ENCODE data around the gene PEAK3. TPM values are rescaled to one million over a fixed set of nuclear protein-coding genes. Genes with fewer than 3 reads are reported as not detected.

The PEAK3 gene
- total RNA-seq, 1 donor from 2014 or later, result 4.7 TPM

DNA sequence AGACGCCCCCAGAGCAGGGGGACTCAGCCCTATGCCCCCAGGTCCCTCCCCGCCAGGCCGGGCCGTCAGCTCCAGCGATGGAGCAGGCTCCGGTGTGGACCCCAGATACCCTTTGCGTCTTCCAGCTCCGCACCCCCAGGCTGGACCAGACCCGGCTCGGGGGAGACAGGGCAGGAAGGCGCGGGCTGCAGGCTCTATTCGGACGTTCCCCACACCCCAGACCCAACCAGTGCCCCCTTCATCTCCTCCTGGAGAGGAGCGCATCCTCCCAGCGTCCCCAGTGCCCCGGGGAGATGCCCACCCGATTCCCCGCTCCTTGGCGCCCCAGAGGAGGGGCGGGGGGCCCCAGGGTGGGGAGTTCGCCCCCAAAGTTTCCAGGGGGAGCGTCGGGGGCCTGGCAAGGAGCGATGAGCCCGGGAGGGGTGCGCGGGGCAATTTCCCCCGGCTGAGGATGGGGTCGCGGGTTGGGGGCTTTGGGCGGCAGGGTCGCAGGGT is 25.6 kb upstream of the PEAK3 start:
- intact Hi-C loops (cut with DNase I), result no loop called here
- Histone ChIP-seq H3K27me3 (peaks cover 28% of the 10 kb centered on the region), H3K4me1 (no peaks in the 10 kb centered on the region), H3K4me3 (no peak overlapping the region), H3K27ac (no peak overlapping the region), H3K9me3 (no peaks in the 10 kb centered on the region), H3K36me3 (no peaks in the 10 kb centered on the region)
- DNase-seq (ENCODE audit: low spot score in 2 of 2), result no peak
- TF ChIP-seq, protein P1, sequence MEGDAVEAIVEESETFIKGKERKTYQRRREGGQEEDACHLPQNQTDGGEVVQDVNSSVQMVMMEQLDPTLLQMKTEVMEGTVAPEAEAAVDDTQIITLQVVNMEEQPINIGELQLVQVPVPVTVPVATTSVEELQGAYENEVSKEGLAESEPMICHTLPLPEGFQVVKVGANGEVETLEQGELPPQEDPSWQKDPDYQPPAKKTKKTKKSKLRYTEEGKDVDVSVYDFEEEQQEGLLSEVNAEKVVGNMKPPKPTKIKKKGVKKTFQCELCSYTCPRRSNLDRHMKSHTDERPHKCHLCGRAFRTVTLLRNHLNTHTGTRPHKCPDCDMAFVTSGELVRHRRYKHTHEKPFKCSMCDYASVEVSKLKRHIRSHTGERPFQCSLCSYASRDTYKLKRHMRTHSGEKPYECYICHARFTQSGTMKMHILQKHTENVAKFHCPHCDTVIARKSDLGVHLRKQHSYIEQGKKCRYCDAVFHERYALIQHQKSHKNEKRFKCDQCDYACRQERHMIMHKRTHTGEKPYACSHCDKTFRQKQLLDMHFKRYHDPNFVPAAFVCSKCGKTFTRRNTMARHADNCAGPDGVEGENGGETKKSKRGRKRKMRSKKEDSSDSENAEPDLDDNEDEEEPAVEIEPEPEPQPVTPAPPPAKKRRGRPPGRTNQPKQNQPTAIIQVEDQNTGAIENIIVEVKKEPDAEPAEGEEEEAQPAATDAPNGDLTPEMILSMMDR (IDR thresholded peaks at IDR 0.05), result no peak

DNA sequence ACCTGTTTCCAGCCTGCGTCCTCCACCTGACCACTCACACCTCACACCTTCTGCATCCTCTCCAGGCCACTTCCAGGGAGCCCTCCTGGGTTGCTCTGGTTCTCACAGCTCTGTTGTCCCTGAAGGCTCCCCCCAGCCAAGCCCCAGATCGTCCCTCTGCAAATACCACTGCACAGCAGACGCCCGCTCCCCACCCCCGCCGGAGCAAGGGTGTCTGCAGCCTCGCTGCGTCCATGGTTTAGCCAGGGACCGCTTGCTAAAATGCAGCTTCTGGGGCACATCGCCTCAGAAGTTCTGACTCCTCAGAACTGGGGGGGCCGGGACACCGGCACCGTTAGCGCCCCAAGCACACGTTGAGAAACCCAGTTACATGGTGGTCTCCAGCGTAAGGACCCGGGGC is 25.0 kb upstream of the PEAK3 start:
- intact Hi-C loops (cut with DNase I), result no loop called here
- Histone ChIP-seq H3K9me3 (no peaks in the 10 kb centered on the region), H3K4me1 (no peaks in the 10 kb centered on the region), H3K4me3 (no peak overlapping the region), H3K36me3 (no peaks in the 10 kb centered on the region), H3K27ac (no peak overlapping the region), H3K27me3 (peaks cover 33% of the 10 kb centered on the region)
- DNase-seq (ENCODE audit: low spot score in 2 of 2), result no peak
- TF ChIP-seq, protein P1 (IDR thresholded peaks at IDR 0.05), result no peak

DNA sequence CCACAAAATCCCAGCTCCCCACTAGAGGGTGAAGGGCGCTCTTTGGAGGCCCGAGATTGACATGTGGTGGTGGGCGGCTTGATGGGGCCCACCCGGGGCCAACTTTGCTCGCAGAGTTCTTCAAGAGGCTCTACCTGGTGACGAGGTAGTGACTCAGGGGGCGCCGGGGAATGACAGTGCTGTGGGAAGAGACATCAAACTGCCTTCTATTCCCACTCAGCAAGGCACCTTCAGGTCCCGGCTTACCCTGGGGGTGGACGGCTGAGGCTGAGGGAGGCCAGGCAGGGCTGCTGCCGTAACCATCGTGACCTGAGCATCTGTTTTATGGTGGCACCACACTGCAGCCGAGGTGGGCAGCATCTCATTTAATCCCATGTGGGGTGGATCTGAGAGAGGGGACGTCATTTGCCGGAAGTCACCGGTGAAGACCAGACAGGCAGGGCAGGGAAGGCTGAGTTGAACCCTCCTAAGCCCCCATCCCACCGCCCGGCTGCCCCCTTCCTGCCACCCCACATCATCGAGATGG is 24.4 kb upstream of the PEAK3 start:
- no peaks in the 10 kb centered on the region for H3K4me1 ChIP-seq
- H3K36me3 ChIP-seq, result no peaks in the 10 kb centered on the region
- intact Hi-C loops (cut with DNase I), result no loop called here
- no peaks in the 10 kb centered on the region for H3K9me3 ChIP-seq
- no peak for DNase-seq (ENCODE audit: low spot score in 2 of 2)
- TF ChIP-seq, protein P1 (IDR thresholded peaks at IDR 0.05), result no peak
- H3K27ac ChIP-seq, result no peak overlapping the region
- H3K4me3 ChIP-seq, result no peak overlapping the region
- peaks cover 33% of the 10 kb centered on the region for H3K27me3 ChIP-seq

DNA sequence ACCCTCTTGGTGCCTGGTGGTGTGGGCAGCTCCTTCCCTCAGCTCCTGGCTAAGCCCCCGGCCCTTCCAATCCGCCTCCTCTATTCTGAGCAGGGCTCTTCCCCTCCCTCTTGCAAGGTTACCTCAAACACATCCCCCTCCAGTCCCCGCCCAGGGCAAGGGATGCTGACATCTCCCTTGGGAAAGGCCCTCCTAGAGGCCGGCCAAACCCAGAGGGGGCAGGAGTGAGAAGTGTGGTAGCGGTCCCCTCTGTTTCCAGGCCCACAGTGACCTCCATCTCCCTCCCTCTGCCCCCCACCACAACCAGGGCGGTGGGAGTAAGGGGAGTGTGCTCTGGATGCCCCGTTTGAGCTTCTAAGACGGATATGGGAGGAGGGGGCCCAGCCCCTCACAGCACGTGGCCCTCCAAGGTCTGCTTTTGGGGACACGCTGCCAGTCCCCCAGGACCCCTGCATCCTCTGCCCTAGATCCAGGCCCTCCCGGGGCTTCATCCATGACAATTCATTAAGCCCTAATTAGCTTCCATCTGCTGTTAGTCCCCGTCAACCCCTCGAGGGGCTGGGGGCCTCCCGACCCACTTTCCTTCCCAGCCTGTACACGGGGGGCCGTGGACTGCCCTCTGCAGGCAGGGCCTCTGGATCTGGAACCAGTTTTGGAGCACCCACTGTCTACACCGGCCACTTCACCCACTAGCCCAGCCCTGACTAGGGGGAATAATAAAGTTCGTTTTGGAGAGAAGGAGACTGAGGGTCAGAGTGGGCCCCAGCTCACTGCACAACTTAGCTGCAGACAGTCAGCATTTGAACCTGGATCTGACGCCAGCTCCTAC is 23.7 kb upstream of the PEAK3 start:
- Histone ChIP-seq H3K4me3 (no peak overlapping the region), H3K27ac (no peak overlapping the region), H3K27me3 (peaks cover 33% of the 10 kb centered on the region), H3K36me3 (no peaks in the 10 kb centered on the region), H3K9me3 (no peaks in the 10 kb centered on the region), H3K4me1 (no peaks in the 10 kb centered on the region)
- DNase-seq (ENCODE audit: low spot score in 2 of 2), result no peak
- intact Hi-C loops (cut with DNase I), result no loop called here
- TF ChIP-seq, protein P1 (IDR thresholded peaks at IDR 0.05), result no peak

DNA sequence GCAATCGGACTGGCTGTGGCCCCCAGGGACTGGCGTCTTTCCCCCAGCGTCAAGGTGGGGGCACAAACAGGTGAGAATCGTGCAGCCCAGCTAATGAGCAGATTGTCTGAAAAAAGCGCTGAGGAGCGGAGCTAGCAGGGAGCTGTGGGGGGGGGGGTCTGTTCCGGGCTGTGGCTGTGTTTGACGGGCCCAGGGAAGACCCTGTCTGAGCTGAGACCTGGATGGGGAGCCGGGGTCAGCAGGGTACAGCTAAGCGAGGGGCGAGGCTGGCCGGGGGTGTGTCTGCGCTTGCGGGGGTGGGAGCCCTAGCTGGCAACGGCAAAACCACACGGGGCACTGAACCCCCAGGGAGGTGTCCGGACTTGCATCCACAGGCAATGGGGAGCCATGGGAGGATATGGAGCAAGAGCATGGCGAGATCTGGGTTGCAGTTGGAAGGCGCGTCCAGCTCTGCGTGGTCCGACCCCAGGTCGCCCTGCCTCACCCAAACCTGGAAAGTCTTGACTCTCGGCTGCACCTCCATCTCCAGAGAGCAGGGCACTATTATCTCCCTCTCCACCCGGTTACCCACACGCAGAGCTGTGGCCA is 21.3 kb upstream of the PEAK3 start:
- TF ChIP-seq, protein P1 (IDR thresholded peaks at IDR 0.05), result no peak
- no peaks in the 10 kb centered on the region for H3K4me1 ChIP-seq
- H3K36me3 ChIP-seq, result no peaks in the 10 kb centered on the region
- H3K9me3 ChIP-seq, result no peaks in the 10 kb centered on the region
- intact Hi-C loops (cut with DNase I), result no loop called here
- DNase-seq (ENCODE audit: low spot score in 2 of 2), result no peak
- no peak overlapping the region for H3K27ac ChIP-seq
- H3K4me3 ChIP-seq, result no peak overlapping the region
- peaks cover 29% of the 10 kb centered on the region for H3K27me3 ChIP-seq

Data from ascending aorta (tissue), 2 donors.